Stimulated activated CD8-positive, alpha-beta memory T cell treated with anti-CD3 and anti-CD28 coated beads, Interleukin-7, amount 100 ng/mL, for 1 hour (primary cell): ENCODE measurements around the gene ARHGEF28.

ENCODE experiments used
- DNase-seq, 2 donors: peaks; one replicate each; pipeline ENCODE4 v3.0.0-alpha.2; 2020; ENCODE audit warnings: low read depth in 2 of 2

ARHGEF28 gene

GRCh38 chr5:73655521-73656160 is 29.6 kb downstream of the ARHGEF28 start:
- no peak for DNase-seq

GRCh38 chr5:73661753-73662152 is 35.8 kb downstream of the ARHGEF28 start:
- no peak for DNase-seq

GRCh38 chr5:73663161-73663859 is 37.3 kb downstream of the ARHGEF28 start:
- no peak for DNase-seq

GRCh38 chr5:73663860-73664240 is 37.9 kb downstream of the ARHGEF28 start:
- no peak for DNase-seq

GRCh38 chr5:73664796-73665195 is 38.8 kb downstream of the ARHGEF28 start:
- no peak for DNase-seq

GRCh38 chr5:73666891-73667290 is 40.9 kb downstream of the ARHGEF28 start:
- no peak for DNase-seq

GRCh38 chr5:73668017-73668416 is 42.0 kb downstream of the ARHGEF28 start:
- DNase-seq = no peak

GRCh38 chr5:73668486-73669111 is 42.6 kb downstream of the ARHGEF28 start:
- DNase-seq = no peak

- no peak for DNase-seq
Observed at GRCh38 chr5:73670731-73671130, 44.7 kb downstream of the ARHGEF28 start.

- DNase-seq = no peak
Observed at GRCh38 chr5:73672132-73672531, 46.1 kb downstream of the ARHGEF28 start.

- DNase-seq = no peak
Observed at GRCh38 chr5:73673161-73673591, 47.2 kb downstream of the ARHGEF28 start.

- no peak for DNase-seq
Observed at GRCh38 chr5:73674669-73675004, 48.6 kb downstream of the ARHGEF28 start.

- DNase-seq = no peak
Observed at GRCh38 chr5:73678322-73678740, 52.3 kb downstream of the ARHGEF28 start.

GRCh38 chr5:73678807-73679206 is 52.8 kb downstream of the ARHGEF28 start:
- no peak for DNase-seq

GRCh38 chr5:73682176-73682575 is 56.2 kb downstream of the ARHGEF28 start:
- DNase-seq = no peak

GRCh38 chr5:73684691-73685090 is 58.7 kb downstream of the ARHGEF28 start:
- no peak for DNase-seq

- DNase-seq = no peak
Observed at GRCh38 chr5:73686912-73687311, 60.9 kb downstream of the ARHGEF28 start.

- DNase-seq = no peak
Observed at GRCh38 chr5:73687357-73687756, 61.4 kb downstream of the ARHGEF28 start.

GRCh38 chr5:73690015-73690414 is 64.0 kb downstream of the ARHGEF28 start:
- DNase-seq = no peak

- no peak for DNase-seq
Observed at GRCh38 chr5:73691302-73692080, 65.5 kb downstream of the ARHGEF28 start.

- no peak for DNase-seq
Observed at GRCh38 chr5:73692166-73692640, 66.2 kb downstream of the ARHGEF28 start.

- no peak for DNase-seq
Observed at GRCh38 chr5:73692981-73693380, 67.0 kb downstream of the ARHGEF28 start.
